Stimulated activated CD4-positive, alpha-beta T cell treated with anti-CD3 and anti-CD28 coated beads, Interleukin-4, amount 100 ng/mL, for 24 hours (primary cell): ENCODE results near the gene ZNF367.
"Not testable (repeated sequence)": the region's sequence is repeated elsewhere in the genome, so short reads cannot be mapped to it uniquely, and the experiment has no call there.

Experiments used
- DNase-seq: peaks from one replicate; pipeline ENCODE4 v3.0.0-alpha.2; 2020

The ZNF367 gene

DNA sequence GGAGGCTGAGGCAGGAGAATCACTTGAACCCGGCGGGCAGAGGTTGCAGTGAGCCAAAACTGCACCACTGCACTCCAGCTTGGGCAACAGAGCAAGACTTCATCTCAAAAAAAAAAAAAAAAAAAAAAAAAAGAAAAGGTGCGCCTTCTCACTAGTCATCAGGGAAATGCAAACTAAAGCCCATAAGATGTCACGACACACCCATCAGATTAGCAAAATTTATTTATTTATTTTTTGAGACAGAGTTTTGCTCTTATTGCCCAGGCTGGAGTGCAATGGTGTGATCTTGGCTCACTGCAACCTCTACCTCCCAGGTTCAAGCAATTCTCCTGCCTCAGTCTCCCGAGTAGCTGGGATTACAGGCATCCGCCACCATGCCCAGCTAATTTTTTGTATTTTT, 57.6 kb downstream of the ZNF367 start:
- DNase-seq = not testable (repeated sequence)

DNA sequence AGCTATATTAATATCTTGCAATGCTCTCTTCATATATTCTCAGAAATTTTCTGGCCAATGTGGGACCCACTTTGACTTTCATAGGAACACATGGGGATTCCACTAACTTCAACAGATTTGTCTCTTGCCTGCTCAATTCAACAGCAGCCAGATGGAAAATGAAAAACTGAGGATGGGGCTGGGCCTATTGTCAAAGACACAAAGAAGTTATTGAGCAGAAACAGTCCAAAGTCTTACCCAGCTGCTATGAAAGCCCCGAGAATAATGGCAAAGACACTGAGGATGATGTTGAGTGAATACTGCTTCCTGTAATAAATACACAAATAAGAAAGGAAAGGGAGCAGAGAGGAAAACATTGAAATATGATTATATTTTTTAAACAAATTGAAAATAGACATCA, 67.3 kb downstream of the ZNF367 start:
- no peak for DNase-seq

DNA sequence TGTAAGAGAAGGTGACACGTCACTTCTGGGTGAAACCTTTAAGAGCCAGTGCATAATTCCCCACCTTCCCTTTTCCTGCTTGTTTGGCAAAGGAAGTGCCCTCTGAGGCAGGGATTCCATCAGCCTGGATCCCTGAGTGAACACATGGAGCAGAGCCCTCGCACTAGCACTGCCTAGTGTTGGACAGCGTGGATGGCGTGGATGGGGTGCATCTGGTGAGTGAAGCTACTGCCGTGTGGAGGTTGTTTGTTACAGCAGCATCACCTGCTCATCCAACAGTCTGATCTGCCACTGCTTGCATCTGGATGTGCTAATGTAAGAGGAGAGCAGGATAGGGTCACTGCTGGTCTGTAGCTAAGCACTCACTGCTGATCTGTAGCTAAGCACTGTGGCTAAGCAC, 69.9 kb downstream of the ZNF367 start:
- no peak for DNase-seq

DNA sequence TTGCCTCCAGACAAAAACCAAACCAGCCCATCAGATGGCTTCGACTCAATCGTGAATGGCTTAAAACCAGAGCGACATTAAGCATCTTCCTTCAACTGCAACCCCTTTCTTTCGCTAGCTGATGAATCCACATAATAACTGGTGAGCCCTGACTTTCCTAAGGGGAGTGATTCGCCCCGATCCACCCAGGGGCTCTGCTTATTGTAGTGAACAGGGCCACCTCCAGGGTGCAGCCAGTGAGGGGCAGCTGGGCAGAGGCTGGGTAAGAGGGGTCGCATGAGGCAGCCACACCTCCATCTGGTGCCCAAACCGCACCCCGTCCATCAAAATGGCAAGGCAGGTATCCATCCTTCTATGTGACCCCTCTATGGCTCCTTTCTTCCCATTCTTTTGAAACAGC, 72.6 kb downstream of the ZNF367 start:
- no peak for DNase-seq

DNA sequence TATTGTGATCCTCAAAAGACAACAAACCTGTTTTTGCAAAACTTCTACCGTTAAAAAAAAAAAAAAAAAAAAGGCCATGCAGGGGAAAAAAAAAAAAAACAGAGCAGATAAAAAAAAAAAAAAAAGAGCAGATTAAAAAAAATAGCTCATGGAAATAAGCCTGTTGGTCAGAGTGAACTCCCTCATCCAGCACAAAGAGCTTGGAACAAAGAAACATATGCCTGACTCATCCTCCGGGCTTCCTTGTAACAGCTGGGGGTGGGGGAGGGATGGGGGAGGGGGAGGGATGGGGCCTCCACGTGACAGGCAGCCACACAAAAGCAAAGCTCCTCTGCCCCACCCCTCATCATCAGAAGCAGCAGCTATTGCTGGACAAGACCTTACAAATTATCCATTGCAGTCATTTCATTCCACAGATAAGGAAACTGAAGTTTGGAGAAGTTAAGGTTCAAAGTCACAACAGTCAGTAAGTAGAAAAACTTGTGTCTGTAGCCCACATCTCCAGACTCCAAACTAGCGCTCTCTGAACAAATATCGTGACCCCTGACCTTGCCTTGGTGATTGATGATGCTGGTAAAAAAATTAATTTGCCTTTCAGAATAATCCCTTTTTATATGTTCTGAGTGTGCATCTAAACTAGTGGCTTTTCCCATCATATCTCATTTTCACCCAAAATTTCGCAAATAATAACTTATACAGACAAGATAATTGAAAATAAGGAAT, 73.6 kb downstream of the ZNF367 start:
- DNase-seq = no peak

DNA sequence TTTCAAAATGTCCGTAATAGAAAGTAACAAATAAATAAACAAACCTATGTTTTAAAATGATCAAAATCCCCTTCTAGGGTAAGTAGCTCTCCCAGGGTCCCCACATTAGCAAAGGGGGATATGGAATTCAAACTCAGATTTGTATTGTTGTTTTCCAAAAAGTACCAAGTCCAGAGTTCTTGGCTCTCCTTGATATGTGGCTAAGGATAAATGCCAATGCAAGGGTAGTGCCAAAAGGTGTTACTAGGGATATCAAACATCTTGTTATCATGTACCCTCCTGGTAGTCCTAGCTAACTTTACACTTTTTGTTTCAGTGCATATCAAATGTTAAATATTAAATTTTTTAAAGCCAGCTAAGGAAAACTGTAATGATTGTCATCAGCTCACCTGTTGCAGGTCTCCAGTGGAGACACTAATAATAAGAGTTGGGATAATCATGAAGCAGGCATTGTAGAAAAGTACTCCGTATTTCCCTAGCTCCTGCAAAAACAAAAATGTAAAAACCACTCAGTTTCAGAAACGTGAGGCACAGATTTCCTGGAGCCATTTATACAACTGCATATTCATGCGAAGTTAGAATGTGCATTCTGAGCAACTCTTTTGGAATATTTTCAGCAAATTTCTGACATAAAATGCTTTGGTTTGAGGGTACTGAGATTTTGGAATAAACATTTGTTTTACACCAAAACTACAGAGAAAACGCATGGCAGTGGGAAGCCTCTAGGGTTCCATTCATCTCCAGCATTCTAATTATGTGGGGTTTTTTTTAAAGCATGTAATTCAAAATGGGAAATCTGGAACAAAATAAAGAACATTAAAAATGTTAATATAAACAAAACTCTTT, 74.4 kb downstream of the ZNF367 start:
- no peak for DNase-seq

DNA sequence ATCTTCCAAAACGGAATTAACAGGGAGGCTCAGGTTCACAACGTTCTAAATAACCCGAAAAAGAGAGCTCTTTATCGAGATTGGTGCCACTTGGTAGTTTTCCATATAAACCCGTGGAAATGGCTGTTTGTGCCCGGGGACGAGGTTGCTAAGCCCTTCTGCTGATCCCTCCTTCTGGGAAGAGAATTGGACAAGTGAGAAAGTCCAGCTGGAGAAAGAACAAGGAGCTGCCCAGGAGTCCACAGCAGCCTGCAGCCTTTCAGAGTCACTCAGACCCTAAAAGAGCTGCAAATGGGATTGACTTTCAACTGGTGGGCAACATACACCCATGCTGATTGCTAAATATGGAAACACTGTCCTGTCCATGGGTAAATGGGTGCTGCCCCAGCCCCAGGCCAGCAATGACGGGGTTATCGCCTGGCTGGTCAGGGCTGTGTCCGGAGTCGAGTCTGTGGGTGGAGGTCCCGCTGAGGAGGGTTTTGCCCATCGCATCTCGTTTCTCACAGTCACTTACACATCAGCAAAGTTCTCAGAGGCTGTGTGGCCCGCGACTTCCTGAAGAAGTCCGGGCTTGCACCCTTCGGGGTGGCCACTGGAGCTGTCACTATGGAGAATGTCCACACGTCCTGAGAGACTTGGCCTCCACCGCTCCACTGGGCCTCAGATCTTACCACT, 75.5 kb downstream of the ZNF367 start:
- no peak for DNase-seq

DNA sequence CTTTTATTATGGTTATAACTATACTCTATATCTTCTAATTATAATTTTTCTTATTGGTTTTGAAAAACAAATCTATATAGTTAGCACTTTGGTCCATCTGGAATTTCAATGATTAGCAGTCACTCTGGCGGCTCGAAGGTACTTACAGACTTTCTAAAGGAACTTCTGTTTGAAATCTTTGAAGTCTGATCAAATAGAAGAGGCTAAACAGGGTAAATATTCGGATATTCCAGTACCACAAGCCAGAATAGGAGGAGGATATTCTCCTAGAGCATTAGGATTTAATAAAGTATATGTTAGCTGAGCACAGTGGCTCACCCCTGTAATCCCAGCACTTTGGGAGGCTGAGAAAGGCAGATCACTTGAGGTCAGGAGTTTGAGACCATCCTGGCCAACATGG, 77.5 kb downstream of the ZNF367 start:
- no peak for DNase-seq

DNA sequence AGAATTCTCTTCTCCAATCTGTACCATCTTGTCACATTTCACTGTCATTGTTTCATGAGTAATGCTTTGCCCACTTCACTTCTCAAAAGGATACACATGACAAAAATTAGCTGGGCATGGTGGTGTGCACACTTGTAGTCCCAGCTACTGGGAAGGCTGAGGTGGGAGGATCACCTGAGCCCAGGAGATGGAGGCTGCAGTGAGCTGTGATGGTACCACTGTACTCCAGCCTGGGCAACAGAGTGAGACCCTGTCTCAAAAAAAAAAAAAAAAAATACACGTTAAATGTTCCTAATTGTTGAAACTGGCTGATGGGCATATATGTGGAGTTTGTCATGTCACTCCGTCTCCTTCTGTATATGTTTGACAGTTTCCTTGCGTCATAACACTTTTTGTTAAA, 79.9 kb downstream of the ZNF367 start:
- no peak for DNase-seq
